ENCODE measurements around the gene SLC35F6.

DNA sequence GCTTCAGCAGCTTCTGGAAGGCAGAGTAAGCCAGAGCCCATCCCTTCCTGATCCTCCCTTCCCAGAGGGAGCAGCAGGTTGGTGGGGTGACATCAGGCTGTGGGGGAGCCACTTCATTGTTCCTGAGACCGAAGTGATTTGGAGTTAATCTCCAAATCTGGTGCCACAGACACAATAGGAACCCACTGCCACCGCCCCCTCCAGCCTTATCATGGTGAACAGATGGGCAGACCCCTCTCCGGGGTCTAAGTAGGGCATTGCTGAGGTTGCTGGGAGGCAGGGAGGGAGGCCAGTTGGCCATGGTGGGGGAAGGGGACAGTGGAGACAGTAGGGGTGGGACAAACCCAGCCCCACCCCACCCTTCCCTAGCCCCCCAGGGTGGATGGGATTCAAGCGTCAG lies 25.6 kb upstream of the SLC35F6 start:
- TF ChIP-seq EZH2 (IDR thresholded peaks at IDR 0.05; ENCODE audit: borderline replicate concordance, insufficient read depth, low read depth, low read length, poor library complexity, severe bottlenecking) = no peak
- TF ChIP-seq, protein P1, sequence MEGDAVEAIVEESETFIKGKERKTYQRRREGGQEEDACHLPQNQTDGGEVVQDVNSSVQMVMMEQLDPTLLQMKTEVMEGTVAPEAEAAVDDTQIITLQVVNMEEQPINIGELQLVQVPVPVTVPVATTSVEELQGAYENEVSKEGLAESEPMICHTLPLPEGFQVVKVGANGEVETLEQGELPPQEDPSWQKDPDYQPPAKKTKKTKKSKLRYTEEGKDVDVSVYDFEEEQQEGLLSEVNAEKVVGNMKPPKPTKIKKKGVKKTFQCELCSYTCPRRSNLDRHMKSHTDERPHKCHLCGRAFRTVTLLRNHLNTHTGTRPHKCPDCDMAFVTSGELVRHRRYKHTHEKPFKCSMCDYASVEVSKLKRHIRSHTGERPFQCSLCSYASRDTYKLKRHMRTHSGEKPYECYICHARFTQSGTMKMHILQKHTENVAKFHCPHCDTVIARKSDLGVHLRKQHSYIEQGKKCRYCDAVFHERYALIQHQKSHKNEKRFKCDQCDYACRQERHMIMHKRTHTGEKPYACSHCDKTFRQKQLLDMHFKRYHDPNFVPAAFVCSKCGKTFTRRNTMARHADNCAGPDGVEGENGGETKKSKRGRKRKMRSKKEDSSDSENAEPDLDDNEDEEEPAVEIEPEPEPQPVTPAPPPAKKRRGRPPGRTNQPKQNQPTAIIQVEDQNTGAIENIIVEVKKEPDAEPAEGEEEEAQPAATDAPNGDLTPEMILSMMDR (IDR thresholded peaks at IDR 0.05) = no peak

Data from B cell (primary cell).